ENCODE results near the gene SF1.
A peak's percentile ranks its signal among the peaks of the same experiment; 100 is the strongest.

SF1 gene

GRCh38 chr11:64784813-64785581 lies 6.7 kb upstream of the SF1 start:
- no peak for DNase-seq (ENCODE audit: low read depth)

GRCh38 chr11:64778223-64778472 lies 194 bp downstream of the SF1 start:
- no peak for DNase-seq (ENCODE audit: low read depth)

- DNase-seq (ENCODE audit: low read depth), result peak; percentile 69
These were observed 706 bp downstream of the SF1 start for GRCh38 chr11:64777449-64778222.

GRCh38 chr11:64776875-64777274 lies 1.5 kb downstream of the SF1 start:
- no peak for DNase-seq (ENCODE audit: low read depth)

GRCh38 chr11:64776425-64776824 lies 1.9 kb downstream of the SF1 start:
- no peak for DNase-seq (ENCODE audit: low read depth)

- no peak for DNase-seq (ENCODE audit: low read depth)
These were observed 4.2 kb downstream of the SF1 start for GRCh38 chr11:64774144-64774543.

GRCh38 chr11:64772303-64773018 lies 5.9 kb downstream of the SF1 start:
- no peak for DNase-seq (ENCODE audit: low read depth)

- no peak for DNase-seq (ENCODE audit: low read depth)
These were observed 6.5 kb downstream of the SF1 start for GRCh38 chr11:64771861-64772260.

- no peak for DNase-seq (ENCODE audit: low read depth)
These were observed 8.2 kb downstream of the SF1 start for GRCh38 chr11:64770120-64770519.

- no peak for DNase-seq (ENCODE audit: low read depth)
These were observed 9.1 kb downstream of the SF1 start for GRCh38 chr11:64769283-64769682.

GRCh38 chr11:64768300-64768694 lies 10.0 kb downstream of the SF1 start:
- no peak for DNase-seq (ENCODE audit: low read depth)

GRCh38 chr11:64767344-64768299 lies 10.7 kb downstream of the SF1 start:
- peak; percentile 78 for DNase-seq (ENCODE audit: low read depth)

GRCh38 chr11:64766881-64767280 lies 11.5 kb downstream of the SF1 start:
- no peak for DNase-seq (ENCODE audit: low read depth)

- no peak for DNase-seq (ENCODE audit: low read depth)
These were observed 12.3 kb downstream of the SF1 start for GRCh38 chr11:64765851-64766665.

GRCh38 chr11:64765291-64765850 lies 13.0 kb downstream of the SF1 start:
- DNase-seq (ENCODE audit: low read depth), result no peak

GRCh38 chr11:64764753-64765152 lies 13.6 kb downstream of the SF1 start:
- DNase-seq (ENCODE audit: low read depth), result no peak

GRCh38 chr11:64764040-64764611 lies 14.2 kb downstream of the SF1 start:
- no peak for DNase-seq (ENCODE audit: low read depth)

GRCh38 chr11:64763526-64764039 lies 14.8 kb downstream of the SF1 start:
- no peak for DNase-seq (ENCODE audit: low read depth)

- DNase-seq (ENCODE audit: low read depth), result no peak
These were observed 15.4 kb downstream of the SF1 start for GRCh38 chr11:64762674-64763525.

All from stimulated activated CD8-positive, alpha-beta memory T cell treated with anti-CD3 and anti-CD28 coated beads, Interleukin-12 subunit alpha, Interleukin-12 subunit beta, amount 100 ng/mL, for 1 hour (primary cell).